ENCODE data around the gene PMPCA.
A peak's percentile ranks its signal among the peaks of the same experiment; 100 is the strongest.

The PMPCA gene

DNA sequence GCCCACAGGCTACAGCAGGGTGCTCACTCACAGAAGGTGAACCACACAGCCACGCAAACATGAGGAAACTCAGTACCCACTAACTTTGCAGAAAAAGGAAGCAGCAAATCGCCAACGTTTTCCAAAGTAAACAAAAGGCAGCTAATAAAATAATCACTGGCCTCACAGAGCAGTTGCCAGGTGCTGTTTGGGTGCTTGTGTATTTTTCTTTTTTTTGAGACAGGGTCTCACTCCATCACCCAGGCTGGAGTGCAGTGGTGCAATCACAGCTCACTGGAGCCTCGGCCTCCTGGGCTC lies 14.3 kb upstream of the PMPCA start:
- H3K4me1 ChIP-seq (ENCODE audit: low read length), result peaks cover 16% of the 10 kb centered on the region
- no peak for TF ChIP-seq EZH2phosphoT487 (IDR thresholded peaks at IDR 0.05; ENCODE audit: low read depth)
- TF ChIP-seq, protein P1, sequence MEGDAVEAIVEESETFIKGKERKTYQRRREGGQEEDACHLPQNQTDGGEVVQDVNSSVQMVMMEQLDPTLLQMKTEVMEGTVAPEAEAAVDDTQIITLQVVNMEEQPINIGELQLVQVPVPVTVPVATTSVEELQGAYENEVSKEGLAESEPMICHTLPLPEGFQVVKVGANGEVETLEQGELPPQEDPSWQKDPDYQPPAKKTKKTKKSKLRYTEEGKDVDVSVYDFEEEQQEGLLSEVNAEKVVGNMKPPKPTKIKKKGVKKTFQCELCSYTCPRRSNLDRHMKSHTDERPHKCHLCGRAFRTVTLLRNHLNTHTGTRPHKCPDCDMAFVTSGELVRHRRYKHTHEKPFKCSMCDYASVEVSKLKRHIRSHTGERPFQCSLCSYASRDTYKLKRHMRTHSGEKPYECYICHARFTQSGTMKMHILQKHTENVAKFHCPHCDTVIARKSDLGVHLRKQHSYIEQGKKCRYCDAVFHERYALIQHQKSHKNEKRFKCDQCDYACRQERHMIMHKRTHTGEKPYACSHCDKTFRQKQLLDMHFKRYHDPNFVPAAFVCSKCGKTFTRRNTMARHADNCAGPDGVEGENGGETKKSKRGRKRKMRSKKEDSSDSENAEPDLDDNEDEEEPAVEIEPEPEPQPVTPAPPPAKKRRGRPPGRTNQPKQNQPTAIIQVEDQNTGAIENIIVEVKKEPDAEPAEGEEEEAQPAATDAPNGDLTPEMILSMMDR (IDR thresholded peaks at IDR 0.05; ENCODE audit: low read depth, low read length), result no peak
- H3K27me3 ChIP-seq (ENCODE audit: low read depth, low read length), result no peaks in the 10 kb centered on the region
- no peak overlapping the region for H3K9ac ChIP-seq (ENCODE audit: low read length)
- H4K20me1 ChIP-seq (ENCODE audit: insufficient read depth, low read length), result peaks cover 13% of the 10 kb centered on the region
- no peak overlapping the region for H3K4me2 ChIP-seq (ENCODE audit: low read length)
- H3K27ac ChIP-seq (ENCODE audit: low read length), result no peak overlapping the region
- H3K36me3 ChIP-seq (replicated peaks; ENCODE audit: low read depth, low read length), result peaks cover 61% of the 10 kb centered on the region
- no peaks in the 10 kb centered on the region for H3K9me3 ChIP-seq (ENCODE audit: insufficient read depth, low read length)
- no peak overlapping the region for H2AFZ ChIP-seq (ENCODE audit: low read depth, low read length)
- no peak overlapping the region for H3K4me3 ChIP-seq (ENCODE audit: low read length)
- H3K79me2 ChIP-seq (ENCODE audit: low read length), result peaks cover 55% of the 10 kb centered on the region

DNA sequence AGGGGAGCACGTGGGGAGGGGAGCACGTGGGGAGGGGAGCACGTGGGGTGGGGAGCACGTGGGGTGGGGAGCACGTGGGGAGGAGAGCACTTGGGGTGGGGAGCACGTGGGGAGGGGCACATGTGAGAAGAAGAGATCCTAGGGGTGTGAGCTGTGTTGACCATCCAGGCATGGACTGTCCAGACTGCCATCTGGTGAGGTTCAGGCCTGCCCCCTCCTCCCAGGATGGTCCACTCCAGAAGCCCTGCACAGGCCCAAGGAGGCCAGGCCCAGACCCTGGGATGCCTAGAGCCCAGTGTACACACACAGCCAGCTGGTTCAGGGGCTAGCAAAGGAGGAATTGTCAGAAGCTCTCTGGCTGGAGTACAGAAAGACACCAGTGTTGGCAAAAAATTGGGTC lies 12.8 kb upstream of the PMPCA start:
- Histone ChIP-seq H3K9ac (ENCODE audit: low read length) (no peak overlapping the region), H3K36me3 (replicated peaks; ENCODE audit: low read depth, low read length) (peaks cover 59% of the 10 kb centered on the region), H3K79me2 (ENCODE audit: low read length) (peaks cover 49% of the 10 kb centered on the region), H3K9me3 (ENCODE audit: insufficient read depth, low read length) (no peaks in the 10 kb centered on the region), H3K4me3 (ENCODE audit: low read length) (no peak overlapping the region), H2AFZ (ENCODE audit: low read depth, low read length) (no peak overlapping the region), H3K4me2 (ENCODE audit: low read length) (no peak overlapping the region), H3K27me3 (ENCODE audit: low read depth, low read length) (no peaks in the 10 kb centered on the region), H4K20me1 (ENCODE audit: insufficient read depth, low read length) (peaks cover 13% of the 10 kb centered on the region), H3K4me1 (ENCODE audit: low read length) (peaks cover 16% of the 10 kb centered on the region), H3K27ac (ENCODE audit: low read length) (no peak overlapping the region)
- no peak for TF ChIP-seq EZH2phosphoT487 (IDR thresholded peaks at IDR 0.05; ENCODE audit: low read depth)
- TF ChIP-seq, protein P1 (IDR thresholded peaks at IDR 0.05; ENCODE audit: low read depth, low read length), result no peak

DNA sequence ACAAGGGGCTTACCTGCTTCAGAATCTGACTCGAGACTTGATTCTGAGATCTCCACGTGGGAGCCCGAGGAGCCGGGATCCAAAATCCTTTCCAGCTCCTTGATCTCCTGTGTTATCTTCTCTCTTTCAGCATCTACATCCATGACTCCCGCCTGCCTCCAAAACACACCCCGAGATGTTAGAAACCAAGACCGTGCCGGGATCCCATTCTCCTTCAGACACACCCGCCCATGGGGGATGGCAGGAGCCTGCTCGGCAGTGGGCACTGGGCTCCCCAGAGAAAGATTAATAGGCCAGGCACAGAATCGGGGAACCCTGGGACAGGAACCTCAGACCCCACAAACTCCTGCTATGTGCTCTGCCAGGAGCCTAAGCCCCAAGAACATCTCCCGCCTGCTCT lies 12.2 kb upstream of the PMPCA start:
- Histone ChIP-seq H4K20me1 (ENCODE audit: insufficient read depth, low read length) (peaks cover 13% of the 10 kb centered on the region), H3K79me2 (ENCODE audit: low read length) (peaks cover 50% of the 10 kb centered on the region), H3K4me2 (ENCODE audit: low read length) (peak overlapping the region; percentile 94), H3K4me3 (ENCODE audit: low read length) (peak overlapping the region; percentile 92), H2AFZ (ENCODE audit: low read depth, low read length) (no peak overlapping the region), H3K27ac (ENCODE audit: low read length) (peak overlapping the region; percentile 61; the same call in 1 of the 2 replicates), H3K4me1 (ENCODE audit: low read length) (peaks cover 19% of the 10 kb centered on the region), H3K9ac (ENCODE audit: low read length) (peak overlapping the region; percentile 86; the same call in 1 of the 2 replicates), H3K9me3 (ENCODE audit: insufficient read depth, low read length) (no peaks in the 10 kb centered on the region), H3K36me3 (replicated peaks; ENCODE audit: low read depth, low read length) (peaks cover 57% of the 10 kb centered on the region), H3K27me3 (ENCODE audit: low read depth, low read length) (no peaks in the 10 kb centered on the region)
- no peak for TF ChIP-seq EZH2phosphoT487 (IDR thresholded peaks at IDR 0.05; ENCODE audit: low read depth)
- TF ChIP-seq, protein P1 (IDR thresholded peaks at IDR 0.05; ENCODE audit: low read depth, low read length), result no peak

DNA sequence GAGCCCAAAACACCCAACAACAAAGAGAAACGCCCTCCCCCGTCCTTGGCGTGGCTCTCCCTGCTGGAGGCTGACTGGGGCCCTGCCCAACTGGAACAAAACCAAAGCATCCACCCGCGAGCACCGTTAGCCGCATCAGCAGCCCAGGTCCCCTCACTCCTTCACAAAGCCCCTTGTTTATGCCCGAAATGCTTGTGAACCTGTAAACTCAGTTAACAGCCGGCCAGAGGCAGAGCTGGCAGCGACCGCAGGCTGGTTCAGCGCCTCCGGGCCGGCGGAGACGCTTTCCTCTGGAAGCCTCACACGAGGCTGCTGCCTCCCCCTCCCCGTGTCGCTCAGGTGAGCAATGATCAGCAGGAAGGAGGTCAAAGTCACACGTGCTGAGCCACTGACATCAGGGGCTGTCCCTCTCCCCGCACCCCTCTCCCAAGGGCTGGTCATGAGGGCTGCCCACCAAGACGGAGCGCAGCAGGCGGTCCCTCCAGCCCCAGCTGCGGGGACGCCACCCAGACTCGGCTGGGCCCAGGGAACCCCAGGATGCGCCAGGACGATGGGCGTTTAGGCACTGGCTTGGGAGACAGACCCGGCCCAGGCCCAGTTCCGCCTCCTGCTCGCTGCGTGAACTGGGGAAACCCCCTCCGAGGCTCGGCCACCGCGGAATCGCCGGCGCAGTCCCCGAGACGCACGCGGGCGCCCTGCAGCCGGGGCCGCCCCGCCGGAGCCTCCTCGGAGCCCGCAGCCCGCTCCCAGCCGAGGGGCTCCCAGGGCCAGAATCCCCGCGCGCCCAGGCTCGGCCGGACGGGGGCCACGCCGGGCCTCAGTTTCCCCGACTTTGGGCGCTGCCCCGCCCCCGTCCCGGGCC lies 11.1 kb upstream of the PMPCA start:
- peaks cover 30% of the 10 kb centered on the region for H3K4me1 ChIP-seq (ENCODE audit: low read length)
- peaks cover 54% of the 10 kb centered on the region for H3K36me3 ChIP-seq (replicated peaks; ENCODE audit: low read depth, low read length)
- H4K20me1 ChIP-seq (ENCODE audit: insufficient read depth, low read length), result peaks cover 13% of the 10 kb centered on the region
- H3K27ac ChIP-seq (ENCODE audit: low read length), result peak overlapping the region; percentile 61
- H2AFZ ChIP-seq (ENCODE audit: low read depth, low read length), result no peak overlapping the region
- peak overlapping the region; percentile 92 for H3K4me3 ChIP-seq (ENCODE audit: low read length)
- TF ChIP-seq, protein P1 (IDR thresholded peaks at IDR 0.05; ENCODE audit: low read depth, low read length), result no peak
- TF ChIP-seq EZH2phosphoT487 (IDR thresholded peaks at IDR 0.05; ENCODE audit: low read depth), result no peak
- H3K9ac ChIP-seq (ENCODE audit: low read length), result peak overlapping the region; percentile 86
- H3K79me2 ChIP-seq (ENCODE audit: low read length), result peaks cover 55% of the 10 kb centered on the region
- no peaks in the 10 kb centered on the region for H3K9me3 ChIP-seq (ENCODE audit: insufficient read depth, low read length)
- no peaks in the 10 kb centered on the region for H3K27me3 ChIP-seq (ENCODE audit: low read depth, low read length)
- H3K4me2 ChIP-seq (ENCODE audit: low read length), result peak overlapping the region; percentile 94

Measured in OCI-LY3 (cell line).